ENCODE data around the gene ASMTL. TPM values are rescaled to one million over a fixed set of nuclear protein-coding genes. Genes with fewer than 3 reads are reported as not detected.

The ASMTL gene
- total RNA-seq (2014; rRNA removed; shearing (Covaris generic)): 50.3 and 53.7 TPM in 2 replicates
- polyA plus RNA-seq (2016; fragmentation: Nextera tagmentation; extraction: Ambion mirVana): 55.6 and 61.2 TPM in 2 replicates
- long read RNA-seq, transcript ASMTL-201 (13 exons, 2,027 nt): major isoform, 58 of 73 reads
- long read RNA-seq, partial matches to known transcripts: 5 of 73 reads
- long read RNA-seq, other reads (novel, unspliced or antisense): 5 of 73 reads

GRCh38 chrX:1452516-1453394 is at the start of gene ASMTL:
TSS of gene ASMTL (minus strand) at chrX:1452909. CDS start at chrX:1452840, 69 bp downstream.
- Histone ChIP-seq H3K4me3 (peak within 1 kb of the TSS; percentile 97), H3K4me2 (peak within 1 kb of the TSS; percentile 84), H3K27me3 (ENCODE audit: insufficient read depth) (no peaks in the 10 kb centered on the region), H3K27ac (ENCODE audit: low read depth) (peak within 1 kb of the TSS; percentile 97), H4K20me1 (replicated peaks; ENCODE audit: insufficient read depth) (no peaks in the 10 kb centered on the region), H3K9me2 (ENCODE audit: insufficient read depth) (peaks cover 15% of the 10 kb centered on the region), H2AFZ (no peak within 1 kb of the TSS), H3F3A (replicated peaks; ENCODE audit: low read depth) (peaks cover 8% of the 10 kb centered on the region; the same call in 1 of the 2 replicates), H3K4me1 (ENCODE audit: insufficient read depth) (no peaks in the 10 kb centered on the region), H3K36me3 (ENCODE audit: insufficient read depth) (no peaks in the 10 kb centered on the region), H3K79me2 (replicated peaks; ENCODE audit: insufficient read depth) (peaks cover 48% of the 10 kb centered on the region)
- H3K27ac Mint-ChIP-seq: peak within 1 kb of the TSS; percentile 78; the same call in 1 of the 2 replicates
- TF ChIP-seq STAT1 (IDR thresholded peaks at IDR 0.05; ENCODE audit: unreplicated experiment): peak; percentile 88
- TF ChIP-seq NANOG (IDR thresholded peaks at IDR 0.05; ENCODE audit: borderline replicate concordance): no peak
- peak; percentile 16; the same call in 1 of the 2 replicates for TF ChIP-seq CREB1 (CRISPR knock-in tag; IDR thresholded peaks at IDR 0.05; ENCODE audit: low read depth)
- peak; percentile 94 for TF ChIP-seq POLR2AphosphoS5 (IDR thresholded peaks at IDR 0.05; ENCODE audit: low read depth)
- DNase-seq (ENCODE audit: low spot score) (peak; percentile 99), ATAC-seq (peak; percentile 70)
- H3K9me3 Mint-ChIP-seq: peaks cover 50% of the 10 kb centered on the region
- H3K4me1 Mint-ChIP-seq: no peaks in the 10 kb centered on the region; the same call in 2 of the 3 replicates
- peaks cover 31% of the 10 kb centered on the region for H3K36me3 Mint-ChIP-seq (ENCODE audit: low read depth)
- H3K27me3 Mint-ChIP-seq (ENCODE audit: insufficient read depth, low read depth, poor library complexity): peaks cover 20% of the 10 kb centered on the region
- peak within 1 kb of the TSS; percentile 80 for H3K4me3 Mint-ChIP-seq

GRCh38 chrX:1502241-1502640 is 49.5 kb upstream of the ASMTL start:
- Histone ChIP-seq H3K79me2 (replicated peaks; ENCODE audit: insufficient read depth) (no peaks in the 10 kb centered on the region), H3K27me3 (ENCODE audit: insufficient read depth) (no peaks in the 10 kb centered on the region), H3K36me3 (ENCODE audit: insufficient read depth) (no peaks in the 10 kb centered on the region), H3K9me2 (ENCODE audit: insufficient read depth) (no peaks in the 10 kb centered on the region), H4K20me1 (replicated peaks; ENCODE audit: insufficient read depth) (no peaks in the 10 kb centered on the region), H3K4me2 (no peak overlapping the region), H3K27ac (ENCODE audit: low read depth) (no peak overlapping the region), H3F3A (replicated peaks; ENCODE audit: low read depth) (no peaks in the 10 kb centered on the region), H3K4me3 (no peak overlapping the region), H3K4me1 (ENCODE audit: insufficient read depth) (no peaks in the 10 kb centered on the region), H2AFZ (no peak overlapping the region)
- Mint-ChIP-seq H3K27ac (no peak overlapping the region), H3K4me1 (no peaks in the 10 kb centered on the region), H3K4me3 (no peak overlapping the region), H3K36me3 (ENCODE audit: low read depth) (peaks cover 3% of the 10 kb centered on the region; the same call in 2 of the 3 replicates), H3K27me3 (ENCODE audit: insufficient read depth, low read depth, poor library complexity) (peaks cover 2% of the 10 kb centered on the region), H3K9me3 (peaks cover 69% of the 10 kb centered on the region)
- no peak for ATAC-seq
- no peak for DNase-seq (ENCODE audit: low spot score)
- TF ChIP-seq ETS1 (IDR thresholded peaks at IDR 0.05): no peak
- no peak for TF ChIP-seq STAT1 (IDR thresholded peaks at IDR 0.05; ENCODE audit: unreplicated experiment)
- no peak for TF ChIP-seq EZH2phosphoT487 (IDR thresholded peaks at IDR 0.05; ENCODE audit: unreplicated experiment)
- no peak for TF ChIP-seq ZNF462 (CRISPR knock-in tag; IDR thresholded peaks at IDR 0.05)

Measured in GM23338 (cell line).